Measurements from ENCODE around the gene KCNT2. TPM values are rescaled to one million over a fixed set of nuclear protein-coding genes. Genes with fewer than 3 reads are reported as not detected.

Gene KCNT2
- total RNA-seq, 1 experiment from 2014 or later = not detected

GRCh38 chr1:196387766-196388165 is 220.5 kb downstream of the KCNT2 start:
- no TSS peak for BruUV-seq (replicated peaks)
- no peaks in the 10 kb centered on the region for H3K9me2 ChIP-seq (ENCODE audit: insufficient read depth)
- RAD21 ChIA-PET (ENCODE audit: low non-redundant PET in 1 of 2, low total read pairs in 2 of 2, uncharacterized antibody in 2 of 2, unreplicated experiment in 2 of 2) = no interaction called here
- no peak for DNase-seq (ENCODE audit: low read depth, low spot score)
- peak overlapping the region; percentile 42 for H2AFZ ChIP-seq (ENCODE audit: low read depth, low read length, poor library complexity, severe bottlenecking)
- H3K4me1 ChIP-seq (ENCODE audit: control insufficient read depth in 1 of 2, insufficient read depth in 2 of 2, low read length in 2 of 2) = no peaks in the 10 kb centered on the region
- H3K4me2 ChIP-seq (ENCODE audit: low read length) = no peak overlapping the region
- POLR2A ChIA-PET = no interaction called here
- no peak for ATAC-seq
- TF ChIP-seq CEBPB (IDR thresholded peaks at IDR 0.05; ENCODE audit: low read depth) (no peak), YY1 (IDR thresholded peaks at IDR 0.05; ENCODE audit: extremely low read depth, insufficient replicate concordance, low read depth, low read length) (no peak), CTCF (IDR thresholded peaks at IDR 0.05 in 2 of 3, conservative IDR thresholded peaks at IDR 0.05 in 1 of 3; ENCODE audit: borderline replicate concordance in 1 of 3, insufficient read depth in 1 of 3, low read depth in 2 of 3, low read length in 2 of 3) (no peak), POLR2A (IDR thresholded peaks at IDR 0.05; ENCODE audit: borderline replicate concordance, extremely low read depth, insufficient read depth, insufficient read length) (no peak), ELF1 (IDR thresholded peaks at IDR 0.05; ENCODE audit: borderline replicate concordance, low read depth) (no peak), SIN3A (IDR thresholded peaks at IDR 0.05; ENCODE audit: low read depth) (no peak), CBX3 (IDR thresholded peaks at IDR 0.05; ENCODE audit: low read depth) (no peak), JUND (IDR thresholded peaks at IDR 0.05) (no peak), ZFX (IDR thresholded peaks at IDR 0.05) (no peak), EZH2phosphoT487 (IDR thresholded peaks at IDR 0.05; ENCODE audit: borderline replicate concordance) (no peak), TCF7L2 (IDR thresholded peaks at IDR 0.05; ENCODE audit: borderline replicate concordance, extremely low read depth, insufficient read depth, insufficient read length) (no peak), SP1 (IDR thresholded peaks at IDR 0.05; ENCODE audit: low read depth) (no peak), EGR1 (IDR thresholded peaks at IDR 0.05; ENCODE audit: low read depth) (no peak), POLR2AphosphoS5 (IDR thresholded peaks at IDR 0.05; ENCODE audit: low read depth, low read length) (no peak), FOSL1 (IDR thresholded peaks at IDR 0.05; ENCODE audit: low read depth) (no peak)
- H4K20me1 ChIP-seq (ENCODE audit: insufficient read depth) = no peaks in the 10 kb centered on the region
- no peaks in the 10 kb centered on the region for H3K27me3 ChIP-seq (ENCODE audit: insufficient read depth, low read length)
- H3K36me3 ChIP-seq (ENCODE audit: control insufficient read depth in 1 of 2, insufficient read depth in 2 of 2, low read length in 2 of 2) = no peaks in the 10 kb centered on the region
- H3K9ac ChIP-seq (ENCODE audit: low read length) = no peak overlapping the region
- H3K79me2 ChIP-seq (ENCODE audit: insufficient read depth, low read length) = no peaks in the 10 kb centered on the region
- intact Hi-C loops (cut with micrococcal nuclease) = no loop called here
- no peak overlapping the region for H3K27ac ChIP-seq (ENCODE audit: low read depth, low read length)
- CTCF ChIA-PET = no interaction called here
- no peaks in the 10 kb centered on the region for H3K9me3 ChIP-seq (ENCODE audit: control insufficient read depth in 1 of 2, insufficient read depth in 1 of 2, low read depth in 1 of 2, low read length in 2 of 2)
- no peak overlapping the region for H3K4me3 ChIP-seq (replicated peaks in 1 of 2; ENCODE audit: low read depth in 1 of 2, low read length in 2 of 2)

All from HCT116 (cell line).